Measurements from ENCODE around the gene TFEB.

- TF ChIP-seq POLR2A (IDR thresholded peaks at IDR 0.05; ENCODE audit: low read depth, low read length) (no peak), TAF1 (IDR thresholded peaks at IDR 0.05; ENCODE audit: low read depth, low read length) (no peak), POLR2AphosphoS5 (IDR thresholded peaks at IDR 0.05; ENCODE audit: low read depth, low read length) (no peak), SPI1 (IDR thresholded peaks at IDR 0.05; ENCODE audit: low read depth, low read length) (no peak)
Measured at GRCh38 chr6:41641352-41641925, 94.0 kb downstream of the TFEB start.
